ENCODE data around the gene PPP1R26. TPM values are rescaled to one million over a fixed set of nuclear protein-coding genes. Genes with fewer than 3 reads are reported as not detected.

PPP1R26 gene
- total RNA-seq, 4 donors from 2014 or later: 22.3 to 29.8 (median 25.7) TPM

- H3K27me3 ChIP-seq: no peaks in the 10 kb centered on the region
- H3K27ac ChIP-seq: no peak overlapping the region
- no peaks in the 10 kb centered on the region for H3K36me3 ChIP-seq
- WGBS, 2 donors: 74 to 85% methylated on average over 7 to 8 of the region's 8 CpGs
- intact Hi-C loops (cut with DNase I): no loop called here
- TF ChIP-seq CTCF (IDR thresholded peaks at IDR 0.05) (no peak), POLR2A (IDR thresholded peaks at IDR 0.05) (no peak)
- DNase-seq: no peak
- H3K4me1 ChIP-seq: no peaks in the 10 kb centered on the region
- H3K9me3 ChIP-seq: no peaks in the 10 kb centered on the region
- no peak overlapping the region for H3K4me3 ChIP-seq (replicated peaks in 1 of 3)
Measured at GRCh38 chr9:135536216-135536615, 56.6 kb downstream of the PPP1R26 start.

Other genes with a start within 250 kb of the PPP1R26 start
- 10 to 100 TPM; 26.5 to 47.5 (median 33.1) TPM for gene MRPS2, start 20.9 kb downstream of the PPP1R26 start, total RNA-seq
- gene LCN1, start 41.7 kb downstream of the PPP1R26 start, total RNA-seq: not detected
- not detected for gene OBP2A, start 66.3 kb downstream of the PPP1R26 start, total RNA-seq
- gene PAEP, start 82.0 kb downstream of the PPP1R26 start, total RNA-seq: not detected
- not detected for gene GLT6D1, start 159.8 kb downstream of the PPP1R26 start, total RNA-seq
- not detected for gene LCN9, start 183.5 kb downstream of the PPP1R26 start, total RNA-seq
- gene SOHLH1, start 219.7 kb downstream of the PPP1R26 start, total RNA-seq: not detected
- under 1 TPM in 1 of 4 donors, not detected in 3; 0.21 TPM for gene KCNT1, start 222.4 kb downstream of the PPP1R26 start, total RNA-seq

Data from thyroid gland (tissue), 4 donors.